Thyroid gland (tissue), 4 donors: ENCODE measurements around the gene SPECC1.

Source experiments
- CTCF ChIP-seq, 6 experiments: fragments of 200-600 bp in 3 of 6; fragments of 450-650 bp in 3 of 6; sonication (generic) in 3 of 6; IDR thresholded peaks; one replicate each; pipeline ENCODE4 v1.5.1; 2016 to 2019; ENCODE audit warnings: antibody characterized with exemption in 6 of 6, mild to moderate bottlenecking in 2 of 6, inconsistent platforms in 1 of 6, moderate library complexity in 1 of 6
- POLR2A ChIP-seq, 2 donors: fragments of 450-650 bp; IDR thresholded peaks; one replicate each; pipeline ENCODE4 v1.6.1; 2017; ENCODE audit warnings: antibody characterized with exemption in 2 of 2, mild to moderate bottlenecking in 2 of 2, moderate library complexity in 1 of 2

DNA sequence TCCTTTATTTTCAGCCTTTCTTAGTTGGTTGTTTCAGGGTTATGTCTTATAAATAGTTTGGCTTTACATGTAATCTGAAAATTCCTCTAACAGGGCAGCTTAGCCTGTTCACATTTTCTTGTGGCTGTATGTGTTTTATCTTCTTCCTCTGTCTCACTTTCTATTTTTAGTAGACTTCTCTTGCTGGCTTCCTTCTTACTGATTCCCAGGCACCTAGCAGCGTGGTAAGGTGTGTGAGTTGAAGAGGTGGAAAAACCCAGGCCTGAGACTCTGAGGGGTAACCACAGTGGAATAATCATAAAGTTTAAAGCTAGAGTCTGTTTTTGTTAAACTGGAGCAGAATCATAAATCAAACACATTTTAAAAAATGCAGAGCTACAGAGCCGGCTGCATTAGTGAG is 267.3 kb downstream of the SPECC1 start:
- TF ChIP-seq CTCF (IDR thresholded peaks at IDR 0.05) (no peak), POLR2A (IDR thresholded peaks at IDR 0.05) (no peak)
